HEK293T (cell line): ENCODE data around the gene RYR3.

Experiments used
- ARNT ChIP-seq: fragments of 450-650 bp; IDR thresholded peaks from 2 replicates; pipeline ENCODE4 v1.6.1; 2017; ENCODE audit warnings: mild to moderate bottlenecking
- BHLHE40 ChIP-seq: fragments of 450-650 bp; IDR thresholded peaks from 2 replicates; pipeline ENCODE4 v1.6.1; 2016; ENCODE audit warnings: mild to moderate bottlenecking, moderate library complexity, borderline replicate concordance
- CTBP1 ChIP-seq: fragments of 450-650 bp; IDR thresholded peaks from 2 replicates; pipeline ENCODE4 v1.6.1; 2016; ENCODE audit warnings: borderline replicate concordance
- ELF4 ChIP-seq: fragments of 450-650 bp; IDR thresholded peaks from 2 replicates; pipeline ENCODE4 v1.6.1; 2017; ENCODE audit warnings: antibody characterized with exemption
- FOXA1 ChIP-seq: fragments of 450-650 bp; IDR thresholded peaks from 2 replicates; pipeline ENCODE4 v1.6.1; 2016; ENCODE audit warnings: mild to moderate bottlenecking
- FOXK2 ChIP-seq: fragments of 450-650 bp; IDR thresholded peaks from 2 replicates; pipeline ENCODE4 v1.6.1; 2016; ENCODE audit warnings: mild to moderate bottlenecking
- FOXM1 ChIP-seq: fragments of 450-650 bp; IDR thresholded peaks from 2 replicates; pipeline ENCODE4 v1.6.1; 2017; ENCODE audit warnings: mild to moderate bottlenecking, borderline replicate concordance
- HDGF ChIP-seq: fragments of 450-650 bp; IDR thresholded peaks from 2 replicates; pipeline ENCODE4 v1.6.1; 2017; ENCODE audit warnings: antibody characterized with exemption, borderline replicate concordance
- NFRKB ChIP-seq: fragments of 450-650 bp; IDR thresholded peaks from 2 replicates; pipeline ENCODE4 v1.6.1; 2016; ENCODE audit warnings: mild to moderate bottlenecking, moderate library complexity
- PKNOX1 ChIP-seq: fragments of 450-650 bp; IDR thresholded peaks from 2 replicates; pipeline ENCODE4 v1.6.1; 2016
- SP1 ChIP-seq: fragments of 450-650 bp; IDR thresholded peaks from 2 replicates; pipeline ENCODE4 v1.6.1; 2017
- TARDBP ChIP-seq: fragments of 450-650 bp; IDR thresholded peaks from 2 replicates; pipeline ENCODE4 v1.6.1; 2016
- ZNF384 ChIP-seq: fragments of 450-650 bp; IDR thresholded peaks from 2 replicates; pipeline ENCODE4 v1.6.1; 2016

- no peak for TF ChIP-seq FOXM1
- TF ChIP-seq SP1, result no peak
- TF ChIP-seq ELF4, result no peak
- TF ChIP-seq PKNOX1, result no peak
- TF ChIP-seq FOXA1, result no peak
- TF ChIP-seq ARNT, result no peak
- no peak for TF ChIP-seq TARDBP
- TF ChIP-seq BHLHE40, result no peak
- TF ChIP-seq FOXK2, result no peak
- no peak for TF ChIP-seq ZNF384
- no peak for TF ChIP-seq CTBP1
- no peak for TF ChIP-seq NFRKB
- TF ChIP-seq HDGF, result no peak
Measured at GRCh38 chr15:33360886-33361285, 50.1 kb downstream of the RYR3 start.
